ENCODE measurements around the gene METTL18. TPM values are rescaled to one million over a fixed set of nuclear protein-coding genes. Genes with fewer than 3 reads are reported as not detected.
A peak's percentile ranks its signal among the peaks of the same experiment; 100 is the strongest.

The METTL18 gene
- total RNA-seq = 6.1 and 6.2 TPM in 2 replicates
- long read RNA-seq, transcript METTL18-203 (2 exons, 850 nt) = minor isoform, 10 of 48 reads
- long read RNA-seq, transcript METTL18-202 (2 exons, 1,521 nt) = major isoform, 34 of 48 reads
- long read RNA-seq, partial matches to known transcripts = 0 of 48 reads
- long read RNA-seq, other reads (novel, unspliced or antisense) = 2 of 48 reads

DNA sequence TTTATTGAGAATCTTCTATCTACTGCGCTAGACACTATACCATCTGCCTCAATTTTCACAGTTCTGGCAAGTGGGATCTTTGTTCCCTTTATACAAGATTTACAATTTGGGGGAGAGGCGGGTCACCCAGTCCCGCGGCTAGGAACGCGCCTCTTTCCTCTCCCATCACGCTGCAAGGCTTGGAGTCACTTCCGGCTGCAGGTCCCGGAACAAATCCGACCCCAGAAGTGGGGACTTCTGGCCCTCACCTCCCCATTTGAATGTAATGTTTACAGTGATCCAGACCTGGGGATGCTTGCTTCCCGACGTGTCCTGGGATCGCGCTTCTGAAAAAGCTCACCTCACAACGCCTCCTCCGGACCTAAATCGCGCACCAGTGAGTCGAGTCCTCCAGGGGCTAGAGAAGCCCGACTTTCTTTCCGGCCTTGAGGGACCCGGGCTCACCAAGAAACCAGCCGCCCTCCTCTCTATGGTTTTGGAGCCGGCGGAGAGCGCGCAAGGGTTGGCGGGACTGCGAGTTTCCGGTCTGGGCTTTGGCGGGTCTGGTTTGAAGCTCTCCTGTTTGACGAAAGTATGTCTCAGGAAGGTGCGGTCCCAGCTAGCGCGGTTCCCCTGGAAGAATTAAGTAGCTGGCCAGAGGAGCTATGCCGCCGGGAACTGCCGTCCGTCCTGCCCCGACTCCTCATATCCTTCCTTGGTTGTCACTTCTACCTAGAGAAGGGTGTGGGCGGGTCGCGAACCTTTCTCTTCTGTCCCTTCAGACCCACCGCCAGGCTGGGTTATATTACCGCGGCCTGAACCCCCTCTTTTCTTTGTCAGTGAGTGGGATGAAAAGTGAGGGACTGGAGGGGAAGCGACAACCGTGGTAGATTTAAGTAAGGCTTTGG lies at the start of gene METTL18:
Gene METTL18 (minus strand): TSS at position 378 of the 887 bp plus-strand sequence. CDS start 1,212 bp downstream, outside the sequence.
- Mint-ChIP-seq H3K9me3 (ENCODE audit: unreplicated experiment) (no peaks in the 10 kb centered on the region), H3K27me3 (ENCODE audit: unreplicated experiment) (no peaks in the 10 kb centered on the region), H3K36me3 (ENCODE audit: unreplicated experiment) (peaks cover 13% of the 10 kb centered on the region), H3K4me3 (ENCODE audit: unreplicated experiment) (peak within 1 kb of the TSS; percentile 97), H3K27ac (ENCODE audit: unreplicated experiment) (peak within 1 kb of the TSS; percentile 98), H3K4me1 (ENCODE audit: unreplicated experiment) (peaks cover 20% of the 10 kb centered on the region)
- TF ChIP-seq, protein P1, sequence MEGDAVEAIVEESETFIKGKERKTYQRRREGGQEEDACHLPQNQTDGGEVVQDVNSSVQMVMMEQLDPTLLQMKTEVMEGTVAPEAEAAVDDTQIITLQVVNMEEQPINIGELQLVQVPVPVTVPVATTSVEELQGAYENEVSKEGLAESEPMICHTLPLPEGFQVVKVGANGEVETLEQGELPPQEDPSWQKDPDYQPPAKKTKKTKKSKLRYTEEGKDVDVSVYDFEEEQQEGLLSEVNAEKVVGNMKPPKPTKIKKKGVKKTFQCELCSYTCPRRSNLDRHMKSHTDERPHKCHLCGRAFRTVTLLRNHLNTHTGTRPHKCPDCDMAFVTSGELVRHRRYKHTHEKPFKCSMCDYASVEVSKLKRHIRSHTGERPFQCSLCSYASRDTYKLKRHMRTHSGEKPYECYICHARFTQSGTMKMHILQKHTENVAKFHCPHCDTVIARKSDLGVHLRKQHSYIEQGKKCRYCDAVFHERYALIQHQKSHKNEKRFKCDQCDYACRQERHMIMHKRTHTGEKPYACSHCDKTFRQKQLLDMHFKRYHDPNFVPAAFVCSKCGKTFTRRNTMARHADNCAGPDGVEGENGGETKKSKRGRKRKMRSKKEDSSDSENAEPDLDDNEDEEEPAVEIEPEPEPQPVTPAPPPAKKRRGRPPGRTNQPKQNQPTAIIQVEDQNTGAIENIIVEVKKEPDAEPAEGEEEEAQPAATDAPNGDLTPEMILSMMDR (IDR thresholded peaks at IDR 0.05) = no peak
- peak; percentile 94 for DNase-seq (ENCODE audit: extremely low spot score, unreplicated experiment)

DNA sequence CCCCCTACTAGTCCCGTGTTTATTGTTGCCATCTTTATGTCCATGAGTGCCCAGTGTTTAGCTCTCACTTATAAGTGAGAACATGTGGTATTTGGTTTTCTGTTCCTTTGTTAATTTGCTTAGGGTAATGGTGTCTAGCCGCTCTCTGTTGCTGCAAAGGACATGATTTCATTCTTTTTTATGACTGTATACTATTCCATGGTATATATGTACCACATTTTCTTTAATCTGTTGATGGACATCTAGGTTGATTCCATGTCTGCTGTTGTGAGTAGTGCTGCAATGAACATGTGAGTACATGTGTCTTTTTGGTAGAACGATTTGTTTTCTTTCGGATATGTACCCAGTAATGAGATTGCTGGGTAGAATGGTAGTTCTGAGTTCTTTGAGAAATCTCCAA lies 44.2 kb upstream of the METTL18 start:
- H3K9me3 Mint-ChIP-seq (ENCODE audit: unreplicated experiment) = peaks cover 25% of the 10 kb centered on the region
- H3K4me3 Mint-ChIP-seq (ENCODE audit: unreplicated experiment) = no peak overlapping the region
- no peak overlapping the region for H3K27ac Mint-ChIP-seq (ENCODE audit: unreplicated experiment)
- H3K27me3 Mint-ChIP-seq (ENCODE audit: unreplicated experiment) = no peaks in the 10 kb centered on the region
- TF ChIP-seq, protein P1 (IDR thresholded peaks at IDR 0.05) = no peak
- peaks cover 7% of the 10 kb centered on the region for H3K4me1 Mint-ChIP-seq (ENCODE audit: unreplicated experiment)
- DNase-seq (ENCODE audit: extremely low spot score, unreplicated experiment) = no peak
- H3K36me3 Mint-ChIP-seq (ENCODE audit: unreplicated experiment) = peaks cover 47% of the 10 kb centered on the region

DNA sequence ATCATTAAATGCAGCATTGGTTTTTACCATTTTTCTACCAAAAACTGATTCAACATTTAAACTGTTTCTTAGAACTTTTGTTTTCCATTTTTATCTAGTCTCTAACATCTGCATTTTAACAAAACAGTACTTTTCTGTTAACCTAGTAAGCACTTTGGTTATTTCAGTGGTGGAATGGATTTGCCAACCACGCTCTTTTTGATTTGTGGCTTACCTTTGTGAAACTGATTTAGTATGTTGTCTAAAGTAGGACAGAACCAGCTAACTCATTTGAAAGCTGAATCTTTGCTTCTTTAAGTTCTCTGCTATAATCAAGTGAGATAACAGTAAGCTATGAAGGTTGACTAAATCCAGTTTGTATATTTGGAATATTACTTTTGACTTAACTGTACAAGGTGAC lies 41.5 kb upstream of the METTL18 start:
- no peaks in the 10 kb centered on the region for H3K27me3 Mint-ChIP-seq (ENCODE audit: unreplicated experiment)
- TF ChIP-seq, protein P1 (IDR thresholded peaks at IDR 0.05) = no peak
- H3K9me3 Mint-ChIP-seq (ENCODE audit: unreplicated experiment) = peaks cover 21% of the 10 kb centered on the region
- peaks cover 40% of the 10 kb centered on the region for H3K36me3 Mint-ChIP-seq (ENCODE audit: unreplicated experiment)
- no peak overlapping the region for H3K4me3 Mint-ChIP-seq (ENCODE audit: unreplicated experiment)
- peaks cover 7% of the 10 kb centered on the region for H3K4me1 Mint-ChIP-seq (ENCODE audit: unreplicated experiment)
- DNase-seq (ENCODE audit: extremely low spot score, unreplicated experiment) = no peak
- no peak overlapping the region for H3K27ac Mint-ChIP-seq (ENCODE audit: unreplicated experiment)

DNA sequence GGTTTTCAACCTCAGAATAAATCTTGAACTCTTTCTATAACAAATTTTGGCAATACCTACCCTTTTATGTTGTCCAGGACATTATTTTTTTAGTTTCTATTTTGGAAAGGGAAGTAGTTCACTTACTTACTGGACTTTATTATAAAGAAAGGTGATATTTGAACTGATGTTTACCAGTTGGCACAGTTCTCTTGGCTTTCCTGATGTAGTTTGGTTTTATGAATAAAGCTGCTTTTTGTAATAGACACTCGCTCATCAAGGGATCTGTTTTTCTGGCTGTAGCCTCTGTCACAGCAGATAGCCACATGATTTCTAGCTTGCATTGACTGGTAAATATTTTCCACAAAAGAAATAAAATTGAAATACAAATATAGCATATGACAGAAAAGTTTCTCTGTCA lies 40.9 kb upstream of the METTL18 start:
- Mint-ChIP-seq H3K4me3 (ENCODE audit: unreplicated experiment) (no peak overlapping the region), H3K9me3 (ENCODE audit: unreplicated experiment) (peaks cover 16% of the 10 kb centered on the region), H3K27me3 (ENCODE audit: unreplicated experiment) (no peaks in the 10 kb centered on the region), H3K27ac (ENCODE audit: unreplicated experiment) (no peak overlapping the region), H3K36me3 (ENCODE audit: unreplicated experiment) (peaks cover 36% of the 10 kb centered on the region), H3K4me1 (ENCODE audit: unreplicated experiment) (peaks cover 7% of the 10 kb centered on the region)
- DNase-seq (ENCODE audit: extremely low spot score, unreplicated experiment) = no peak
- TF ChIP-seq, protein P1 (IDR thresholded peaks at IDR 0.05) = no peak

DNA sequence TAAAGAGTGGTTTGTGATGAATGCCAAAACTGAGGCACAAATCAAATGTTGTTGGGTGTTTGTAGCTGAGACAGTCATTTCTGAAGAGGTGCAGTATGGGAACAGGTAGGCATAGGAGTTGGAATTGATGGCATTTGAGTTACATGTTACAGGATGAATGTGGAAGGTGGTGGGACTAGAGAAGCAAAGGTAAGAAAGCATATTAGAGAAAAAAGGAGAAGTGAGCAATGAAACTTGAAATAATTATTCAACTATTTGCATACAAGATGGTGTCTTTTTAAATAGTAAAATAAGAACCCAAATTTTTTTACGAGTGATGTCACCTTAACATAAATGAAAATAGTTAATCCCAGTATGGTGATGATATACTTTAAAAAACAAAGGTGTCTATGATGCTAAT lies 40.2 kb upstream of the METTL18 start:
- Mint-ChIP-seq H3K4me3 (ENCODE audit: unreplicated experiment) (no peak overlapping the region), H3K27me3 (ENCODE audit: unreplicated experiment) (no peaks in the 10 kb centered on the region), H3K4me1 (ENCODE audit: unreplicated experiment) (peaks cover 7% of the 10 kb centered on the region), H3K9me3 (ENCODE audit: unreplicated experiment) (peaks cover 11% of the 10 kb centered on the region), H3K27ac (ENCODE audit: unreplicated experiment) (no peak overlapping the region), H3K36me3 (ENCODE audit: unreplicated experiment) (peaks cover 34% of the 10 kb centered on the region)
- TF ChIP-seq, protein P1 (IDR thresholded peaks at IDR 0.05) = no peak
- no peak for DNase-seq (ENCODE audit: extremely low spot score, unreplicated experiment)

All from osteocyte (in vitro differentiated cells).